Body of pancreas (tissue), 4 donors: ENCODE measurements around the gene TMED4.

Experiments used
- CTCF ChIP-seq, 7 experiments: fragments of 450-650 bp in 4 of 7; fragments of 200-600 bp in 3 of 7; sonication (generic) in 3 of 7; IDR thresholded peaks; one replicate each; pipeline ENCODE4 v1.5.1; 2016 to 2019; ENCODE audit warnings: antibody characterized with exemption in 7 of 7
- POLR2A ChIP-seq, 3 donors: fragments of 450-650 bp; IDR thresholded peaks; one replicate each; pipeline ENCODE4 v1.6.1; 2016; ENCODE audit warnings: antibody characterized with exemption in 3 of 3, mild to moderate bottlenecking in 2 of 3

GRCh38 chr7:44534501-44534900 is 47.5 kb downstream of the TMED4 start:
- TF ChIP-seq POLR2A (IDR thresholded peaks at IDR 0.05) (no peak), CTCF (IDR thresholded peaks at IDR 0.05) (peak in 6 of 7 experiments; percentile 30 to 36 (median 31))
